WTC11 (cell line): Measurements from ENCODE around the gene MTOR.

ENCODE experiments used
- ATF1 ChIP-seq: sonication (generic); formaldehyde crosslinking; IDR thresholded peaks from 2 replicates; pipeline ENCODE4 v1.8.1; 2023; ENCODE audit warnings: mild to moderate bottlenecking, moderate library complexity, missing genetic modification reagents
- CBFB ChIP-seq: sonication (generic); formaldehyde crosslinking; IDR thresholded peaks from 2 replicates; pipeline ENCODE4 v1.8.1; 2022; ENCODE audit warnings: mild to moderate bottlenecking, low read depth, missing genetic modification reagents
- ESRRA ChIP-seq: sonication (generic); formaldehyde crosslinking; IDR thresholded peaks from 2 replicates; pipeline ENCODE4 v1.8.1; 2022; ENCODE audit warnings: mild to moderate bottlenecking, missing genetic modification reagents, borderline replicate concordance
- FOXJ3 ChIP-seq: sonication (generic); formaldehyde crosslinking; IDR thresholded peaks from 2 replicates; pipeline ENCODE4 v1.9.0; 2021; ENCODE audit warnings: missing genetic modification reagents, mild to moderate bottlenecking, borderline replicate concordance
- GRHL2 ChIP-seq: fragments of 250-450 bp; sonication (Bioruptor Pico); IDR thresholded peaks from 2 replicates; pipeline ENCODE4 v1.8.0; 2022; ENCODE audit warnings: mild to moderate bottlenecking, moderate library complexity; ENCODE audit not compliant: insufficient replicate concordance, severe bottlenecking
- JUN ChIP-seq: sonication (generic); formaldehyde crosslinking; IDR thresholded peaks from 2 replicates; pipeline ENCODE4 v1.8.0; 2023; ENCODE audit warnings: mild to moderate bottlenecking, missing genetic modification reagents
- NFATC4 ChIP-seq: fragments of 250-450 bp; sonication (Bioruptor Pico); IDR thresholded peaks from 2 replicates; pipeline ENCODE4 v1.9.0; 2021; ENCODE audit warnings: mild to moderate bottlenecking
- NFE2L1 ChIP-seq: sonication (generic); formaldehyde crosslinking; IDR thresholded peaks from 2 replicates; pipeline ENCODE4 v1.8.1; 2023; ENCODE audit warnings: missing genetic modification reagents
- RELA ChIP-seq: sonication (generic); formaldehyde crosslinking; IDR thresholded peaks from 2 replicates; pipeline ENCODE4 v1.8.1; 2022; ENCODE audit warnings: missing genetic modification reagents, mild to moderate bottlenecking, borderline replicate concordance
- ZBTB21 ChIP-seq: sonication (generic); formaldehyde crosslinking; IDR thresholded peaks from 2 replicates; pipeline ENCODE4 v1.8.1; 2023; ENCODE audit warnings: mild to moderate bottlenecking, missing genetic modification reagents, borderline replicate concordance
- TF ChIP-seq, protein P1 (sequence below): fragments of 250-450 bp; sonication (Bioruptor Pico); IDR thresholded peaks from 2 replicates; pipeline ENCODE4 v1.9.0; 2021; ENCODE audit warnings: mild to moderate bottlenecking
- TF ChIP-seq, protein P2 (sequence below): sonication (generic); formaldehyde crosslinking; IDR thresholded peaks from 2 replicates; pipeline ENCODE4 v1.8.0; 2022; ENCODE audit warnings: mild to moderate bottlenecking, missing genetic modification reagents
- TF ChIP-seq, protein P3 (sequence below): fragments of 200-600 bp; IDR thresholded peaks from 2 replicates; pipeline ENCODE4 v1.8.0; 2022; ENCODE audit warnings: antibody characterized with exemption
- TF ChIP-seq, protein P4 (sequence below): sonication (generic); formaldehyde crosslinking; IDR thresholded peaks from 2 replicates; pipeline ENCODE4 v1.8.0; 2022; ENCODE audit warnings: mild to moderate bottlenecking, missing genetic modification reagents

DNA sequence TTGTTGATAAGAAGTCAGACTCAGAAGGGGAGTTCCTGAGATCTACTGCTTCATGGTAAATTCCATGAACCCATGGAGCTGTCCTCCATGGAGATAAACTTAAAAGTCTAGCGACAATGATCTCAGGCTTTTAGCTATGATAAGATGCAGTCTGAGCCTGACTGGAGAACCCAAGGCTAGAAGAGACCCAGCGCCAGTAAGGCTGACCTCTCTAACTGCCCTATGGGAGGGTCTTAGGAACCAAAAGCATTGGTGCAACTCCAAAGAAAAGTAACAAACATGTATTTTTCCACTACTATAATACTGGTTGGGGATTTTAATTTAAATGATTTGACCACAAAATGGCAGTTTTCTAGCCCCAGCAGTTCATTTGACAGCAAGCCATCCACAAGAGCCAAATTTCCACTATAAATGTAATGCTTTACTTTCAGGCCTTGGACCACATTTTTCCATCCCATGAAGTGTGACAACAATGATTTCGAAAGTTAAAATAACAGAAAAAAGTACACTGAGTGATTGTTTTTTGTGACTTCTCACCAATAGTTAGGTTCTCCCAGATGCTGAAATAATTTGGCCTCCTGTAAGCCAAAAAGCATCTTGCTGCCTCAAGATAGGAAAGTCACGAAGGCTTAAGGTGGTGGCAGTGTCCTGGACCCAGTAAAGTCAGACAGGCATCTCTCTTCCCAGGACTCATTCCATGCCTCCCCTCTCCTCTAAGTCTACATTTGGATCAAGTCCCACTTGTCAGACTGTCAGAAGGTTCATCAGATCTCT is 119.5 kb downstream of the MTOR start:
- TF ChIP-seq, protein P1, sequence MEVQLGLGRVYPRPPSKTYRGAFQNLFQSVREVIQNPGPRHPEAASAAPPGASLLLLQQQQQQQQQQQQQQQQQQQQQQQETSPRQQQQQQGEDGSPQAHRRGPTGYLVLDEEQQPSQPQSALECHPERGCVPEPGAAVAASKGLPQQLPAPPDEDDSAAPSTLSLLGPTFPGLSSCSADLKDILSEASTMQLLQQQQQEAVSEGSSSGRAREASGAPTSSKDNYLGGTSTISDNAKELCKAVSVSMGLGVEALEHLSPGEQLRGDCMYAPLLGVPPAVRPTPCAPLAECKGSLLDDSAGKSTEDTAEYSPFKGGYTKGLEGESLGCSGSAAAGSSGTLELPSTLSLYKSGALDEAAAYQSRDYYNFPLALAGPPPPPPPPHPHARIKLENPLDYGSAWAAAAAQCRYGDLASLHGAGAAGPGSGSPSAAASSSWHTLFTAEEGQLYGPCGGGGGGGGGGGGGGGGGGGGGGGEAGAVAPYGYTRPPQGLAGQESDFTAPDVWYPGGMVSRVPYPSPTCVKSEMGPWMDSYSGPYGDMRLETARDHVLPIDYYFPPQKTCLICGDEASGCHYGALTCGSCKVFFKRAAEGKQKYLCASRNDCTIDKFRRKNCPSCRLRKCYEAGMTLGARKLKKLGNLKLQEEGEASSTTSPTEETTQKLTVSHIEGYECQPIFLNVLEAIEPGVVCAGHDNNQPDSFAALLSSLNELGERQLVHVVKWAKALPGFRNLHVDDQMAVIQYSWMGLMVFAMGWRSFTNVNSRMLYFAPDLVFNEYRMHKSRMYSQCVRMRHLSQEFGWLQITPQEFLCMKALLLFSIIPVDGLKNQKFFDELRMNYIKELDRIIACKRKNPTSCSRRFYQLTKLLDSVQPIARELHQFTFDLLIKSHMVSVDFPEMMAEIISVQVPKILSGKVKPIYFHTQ (CRISPR knock-in tag) = no peak
- TF ChIP-seq, protein P2, sequence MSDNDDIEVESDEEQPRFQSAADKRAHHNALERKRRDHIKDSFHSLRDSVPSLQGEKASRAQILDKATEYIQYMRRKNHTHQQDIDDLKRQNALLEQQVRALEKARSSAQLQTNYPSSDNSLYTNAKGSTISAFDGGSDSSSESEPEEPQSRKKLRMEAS = no peak
- TF ChIP-seq JUN = no peak
- TF ChIP-seq FOXJ3 (CRISPR knock-in tag) = no peak
- TF ChIP-seq, protein P3, sequence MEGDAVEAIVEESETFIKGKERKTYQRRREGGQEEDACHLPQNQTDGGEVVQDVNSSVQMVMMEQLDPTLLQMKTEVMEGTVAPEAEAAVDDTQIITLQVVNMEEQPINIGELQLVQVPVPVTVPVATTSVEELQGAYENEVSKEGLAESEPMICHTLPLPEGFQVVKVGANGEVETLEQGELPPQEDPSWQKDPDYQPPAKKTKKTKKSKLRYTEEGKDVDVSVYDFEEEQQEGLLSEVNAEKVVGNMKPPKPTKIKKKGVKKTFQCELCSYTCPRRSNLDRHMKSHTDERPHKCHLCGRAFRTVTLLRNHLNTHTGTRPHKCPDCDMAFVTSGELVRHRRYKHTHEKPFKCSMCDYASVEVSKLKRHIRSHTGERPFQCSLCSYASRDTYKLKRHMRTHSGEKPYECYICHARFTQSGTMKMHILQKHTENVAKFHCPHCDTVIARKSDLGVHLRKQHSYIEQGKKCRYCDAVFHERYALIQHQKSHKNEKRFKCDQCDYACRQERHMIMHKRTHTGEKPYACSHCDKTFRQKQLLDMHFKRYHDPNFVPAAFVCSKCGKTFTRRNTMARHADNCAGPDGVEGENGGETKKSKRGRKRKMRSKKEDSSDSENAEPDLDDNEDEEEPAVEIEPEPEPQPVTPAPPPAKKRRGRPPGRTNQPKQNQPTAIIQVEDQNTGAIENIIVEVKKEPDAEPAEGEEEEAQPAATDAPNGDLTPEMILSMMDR = no peak
- TF ChIP-seq NFATC4 (CRISPR knock-in tag) = no peak
- TF ChIP-seq ATF1 (CRISPR knock-in tag) = no peak
- no peak for TF ChIP-seq ZBTB21 (CRISPR knock-in tag)
- no peak for TF ChIP-seq GRHL2
- TF ChIP-seq, protein P4, sequence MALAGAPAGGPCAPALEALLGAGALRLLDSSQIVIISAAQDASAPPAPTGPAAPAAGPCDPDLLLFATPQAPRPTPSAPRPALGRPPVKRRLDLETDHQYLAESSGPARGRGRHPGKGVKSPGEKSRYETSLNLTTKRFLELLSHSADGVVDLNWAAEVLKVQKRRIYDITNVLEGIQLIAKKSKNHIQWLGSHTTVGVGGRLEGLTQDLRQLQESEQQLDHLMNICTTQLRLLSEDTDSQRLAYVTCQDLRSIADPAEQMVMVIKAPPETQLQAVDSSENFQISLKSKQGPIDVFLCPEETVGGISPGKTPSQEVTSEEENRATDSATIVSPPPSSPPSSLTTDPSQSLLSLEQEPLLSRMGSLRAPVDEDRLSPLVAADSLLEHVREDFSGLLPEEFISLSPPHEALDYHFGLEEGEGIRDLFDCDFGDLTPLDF (CRISPR knock-in tag) = no peak
- no peak for TF ChIP-seq CBFB (CRISPR knock-in tag)
- TF ChIP-seq RELA = no peak
- TF ChIP-seq ESRRA (CRISPR knock-in tag) = no peak
- TF ChIP-seq NFE2L1 = no peak
